SH-SY5Y (cell line): ENCODE results near the gene UCMA.

Source experiments
- GATA2 ChIP-seq: IDR thresholded peaks from 2 replicates; pipeline ENCODE4 v1.6.1; 2011; ENCODE audit warnings: mild to moderate bottlenecking, low read depth, low read length
- GATA3 ChIP-seq: IDR thresholded peaks from 2 replicates; pipeline ENCODE4 v1.6.1; 2011; ENCODE audit warnings: low read depth, mild to moderate bottlenecking, low read length, moderate library complexity

DNA sequence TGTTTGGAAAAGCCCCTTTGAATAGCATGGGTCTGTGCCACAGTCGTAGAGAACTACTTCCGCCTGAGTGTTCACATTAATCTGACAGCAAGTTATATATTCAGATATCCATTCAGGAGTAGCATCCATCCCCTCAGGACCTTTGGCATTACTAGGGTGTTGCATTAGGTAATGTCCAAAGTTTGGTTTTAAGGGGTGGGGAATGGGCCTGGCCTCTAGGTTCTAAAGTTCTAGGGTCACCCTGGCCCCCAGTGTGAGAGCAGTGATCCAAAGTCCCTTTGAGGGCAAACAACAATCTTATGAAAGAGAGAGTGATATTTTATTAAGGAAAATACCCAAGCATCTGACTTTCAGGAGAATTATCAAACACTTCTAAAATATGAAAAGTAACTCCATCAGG lies 60.6 kb downstream of the UCMA start:
- TF ChIP-seq GATA2 (no peak), GATA3 (no peak)
